DMS53 (cell line): ENCODE data around the gene BSN.
"Not testable (repeated sequence)": the region's sequence is repeated elsewhere in the genome, so short reads cannot be mapped to it uniquely, and the experiment has no call there.

Experiments used
- DNase-seq: peaks from one replicate; lab custom pipeline; 2025; lab: John Stamatoyannopoulos, UW

BSN gene

GRCh38 chr3:49695350-49696015 lies 141.2 kb downstream of the BSN start:
- DNase-seq = not testable (repeated sequence)

- DNase-seq = no peak
Measured at GRCh38 chr3:49699281-49699979, 145.2 kb downstream of the BSN start.

GRCh38 chr3:49700014-49700413 lies 145.7 kb downstream of the BSN start:
- DNase-seq = no peak

DNA sequence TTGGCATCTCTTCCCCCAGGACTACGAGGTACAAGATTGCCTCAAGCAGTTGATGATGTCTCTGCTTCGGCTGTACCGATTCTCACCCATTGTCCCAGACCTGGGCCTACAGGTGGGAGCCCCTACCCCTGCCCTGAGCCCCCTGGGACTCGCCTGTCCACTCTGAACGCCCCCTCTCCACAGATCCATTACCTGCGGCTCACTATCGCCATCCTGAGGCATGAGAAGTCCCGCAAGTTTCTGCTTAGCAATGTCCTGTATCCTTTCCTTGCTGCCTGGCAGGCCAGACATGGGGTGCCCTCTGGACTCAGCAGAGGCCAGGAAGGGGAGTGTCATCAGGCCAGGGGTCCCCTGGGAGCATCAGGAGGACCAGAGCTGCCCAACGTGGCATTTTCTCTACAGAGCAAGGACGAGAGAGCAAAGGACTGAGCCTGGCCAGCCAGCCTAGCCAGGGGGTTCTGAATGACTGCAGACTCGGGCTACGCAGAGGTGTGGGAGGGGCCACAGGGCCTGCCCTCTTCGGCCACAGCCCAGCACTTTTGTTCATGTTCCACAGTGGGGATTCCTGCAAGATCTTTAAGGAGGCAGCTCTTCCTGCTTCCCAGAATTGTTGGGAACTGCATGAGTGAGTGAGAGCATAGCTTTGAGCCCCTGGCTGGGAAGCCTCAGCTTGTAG lies 146.3 kb downstream of the BSN start:
- no peak for DNase-seq

DNA sequence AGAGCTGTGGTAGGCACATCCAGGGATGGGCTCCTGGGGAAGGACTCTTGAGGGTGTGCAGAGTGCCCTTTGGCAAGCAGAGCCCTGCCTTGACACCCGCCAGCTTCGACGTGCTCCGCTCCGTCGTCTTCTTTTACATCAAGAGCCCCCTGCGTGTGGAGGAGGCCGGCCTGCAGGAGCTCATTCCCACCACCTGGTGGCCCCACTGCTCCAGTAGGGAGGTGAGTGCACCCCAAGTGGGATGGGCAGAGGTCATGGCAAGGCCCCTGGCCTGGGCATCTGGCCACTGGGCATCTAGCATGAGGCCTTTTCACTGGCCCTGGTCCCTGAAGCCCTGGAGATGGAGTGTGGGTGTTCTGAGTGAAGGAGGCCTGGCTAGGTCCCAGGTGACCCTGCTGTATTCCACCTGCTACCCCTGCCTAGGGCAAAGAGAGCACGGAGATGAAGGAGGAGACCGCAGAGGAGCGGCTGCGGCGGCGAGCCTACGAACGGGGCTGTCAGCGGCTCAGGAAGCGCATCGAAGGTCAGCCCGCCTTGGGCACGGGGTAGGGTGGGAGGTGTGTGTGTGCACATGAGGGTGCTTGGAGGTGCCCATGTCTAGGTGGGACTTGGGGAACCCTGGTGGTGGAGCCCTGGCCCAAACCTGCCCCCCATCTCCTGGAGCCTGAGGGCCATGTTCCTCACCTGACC lies 147.3 kb downstream of the BSN start:
- peak; percentile 8 for DNase-seq

GRCh38 chr3:49702672-49703071 lies 148.4 kb downstream of the BSN start:
- no peak for DNase-seq

- peak; percentile 63 for DNase-seq
Measured at GRCh38 chr3:49703443-49703927, 149.2 kb downstream of the BSN start.

DNA sequence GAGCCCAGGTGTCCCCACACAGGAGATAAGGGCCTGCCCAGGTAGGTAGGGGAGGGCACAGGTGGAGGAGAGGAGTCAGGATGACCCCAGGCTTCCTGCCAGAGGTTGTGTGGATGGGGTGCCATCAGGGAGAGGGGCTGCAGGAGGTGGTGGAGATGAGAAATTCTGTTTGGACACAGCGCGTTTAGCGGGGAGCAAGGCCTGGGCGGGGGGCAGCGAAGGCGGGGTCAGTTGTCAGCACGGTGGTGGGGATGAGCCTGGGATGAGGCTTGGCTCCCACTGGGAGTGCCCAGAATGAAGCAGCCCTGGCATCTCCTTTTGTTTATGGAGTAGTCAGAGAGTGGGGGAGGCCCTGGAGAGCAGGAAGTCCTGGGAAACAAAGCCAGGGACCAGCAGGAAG lies 149.7 kb downstream of the BSN start:
- no peak for DNase-seq

DNA sequence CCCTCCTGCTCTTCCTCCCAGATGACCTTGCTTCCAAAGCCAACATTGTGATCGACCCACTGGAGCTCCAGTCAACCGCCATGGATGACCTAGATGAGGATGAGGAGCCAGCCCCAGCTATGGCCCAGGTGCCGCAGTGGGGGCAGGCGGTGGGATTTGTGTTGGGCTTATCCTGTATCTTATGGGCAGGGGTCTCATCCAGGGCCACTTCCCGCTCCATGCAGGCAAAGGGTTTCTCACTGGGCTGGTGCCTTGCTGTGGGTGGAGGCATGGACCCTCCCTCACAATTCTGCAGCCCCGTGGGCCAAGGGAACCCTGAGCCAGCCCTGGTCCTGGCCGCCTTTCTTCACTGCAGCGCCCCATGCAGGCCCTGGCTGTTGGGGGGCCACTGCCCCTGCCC lies 150.4 kb downstream of the BSN start:
- no peak for DNase-seq

DNA sequence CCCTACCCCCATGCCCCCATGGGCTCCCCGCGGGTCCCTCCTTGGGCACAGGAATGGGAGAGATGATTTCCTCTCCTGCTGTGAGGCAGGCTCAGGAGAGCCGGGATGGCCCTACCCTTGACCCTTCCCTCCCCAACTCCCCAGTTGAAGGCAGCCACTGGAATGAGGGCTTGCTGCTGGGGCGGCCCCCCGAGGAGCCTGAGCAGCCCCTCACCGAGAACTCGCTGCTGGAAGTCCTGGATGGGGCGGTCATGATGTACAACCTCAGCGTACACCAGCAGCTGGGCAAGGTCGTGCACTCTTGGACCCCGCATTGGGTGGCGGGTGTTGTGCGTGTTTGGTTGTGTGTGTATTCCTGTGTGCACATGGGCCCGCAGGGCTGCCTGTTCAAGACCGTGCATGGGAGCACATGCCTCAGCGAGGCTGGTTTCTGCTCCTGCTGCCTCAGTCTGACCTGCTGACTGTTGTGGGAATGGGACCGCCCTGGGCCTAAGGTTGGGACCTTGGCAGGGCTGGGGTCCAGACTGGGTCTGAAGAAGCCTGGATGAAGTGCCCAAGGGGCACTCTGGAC lies 151.2 kb downstream of the BSN start:
- DNase-seq = no peak

DNA sequence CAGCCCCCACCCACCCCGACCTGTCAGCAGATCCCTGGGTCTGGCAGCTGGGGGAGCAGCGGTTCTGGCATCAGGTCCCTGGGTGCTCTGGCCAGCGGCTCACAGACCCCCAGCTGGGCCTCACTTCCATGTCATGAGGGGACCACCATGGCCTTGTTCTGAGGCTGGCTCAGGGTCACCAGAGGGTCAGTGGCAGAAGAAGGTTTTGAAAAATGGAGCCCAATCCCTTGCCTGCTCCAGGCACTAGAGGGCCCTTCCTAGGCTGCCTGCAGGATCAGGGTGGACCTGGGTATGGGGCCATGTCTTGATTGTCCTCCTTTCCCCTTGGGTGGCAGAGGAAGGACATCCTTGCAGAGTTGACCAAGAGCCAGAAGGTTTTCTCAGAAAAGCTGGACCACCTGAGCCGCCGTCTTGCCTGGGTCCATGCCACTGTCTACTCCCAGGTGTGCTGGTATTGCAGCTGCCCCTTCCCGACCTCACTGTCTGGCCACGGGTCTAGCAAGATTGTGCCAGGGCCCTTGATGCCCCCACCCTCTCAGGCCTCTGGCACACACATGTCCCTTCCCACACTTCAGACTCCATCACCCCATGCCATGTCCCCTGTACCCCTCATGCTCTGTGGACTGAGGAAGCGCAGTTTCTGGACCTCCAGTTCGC lies 152.3 kb downstream of the BSN start:
- no peak for DNase-seq

- no peak for DNase-seq
Measured at GRCh38 chr3:49707113-49707480, 152.8 kb downstream of the BSN start.

GRCh38 chr3:49709852-49710251 lies 155.6 kb downstream of the BSN start:
- no peak for DNase-seq

GRCh38 chr3:49711489-49711888 lies 157.2 kb downstream of the BSN start:
- no peak for DNase-seq

GRCh38 chr3:49712166-49712565 lies 157.9 kb downstream of the BSN start:
- no peak for DNase-seq

GRCh38 chr3:49712631-49713317 lies 158.5 kb downstream of the BSN start:
- no peak for DNase-seq

- no peak for DNase-seq
Measured at GRCh38 chr3:49713336-49714105, 159.2 kb downstream of the BSN start.

- DNase-seq = no peak
Measured at GRCh38 chr3:49714728-49715550, 160.7 kb downstream of the BSN start.

DNA sequence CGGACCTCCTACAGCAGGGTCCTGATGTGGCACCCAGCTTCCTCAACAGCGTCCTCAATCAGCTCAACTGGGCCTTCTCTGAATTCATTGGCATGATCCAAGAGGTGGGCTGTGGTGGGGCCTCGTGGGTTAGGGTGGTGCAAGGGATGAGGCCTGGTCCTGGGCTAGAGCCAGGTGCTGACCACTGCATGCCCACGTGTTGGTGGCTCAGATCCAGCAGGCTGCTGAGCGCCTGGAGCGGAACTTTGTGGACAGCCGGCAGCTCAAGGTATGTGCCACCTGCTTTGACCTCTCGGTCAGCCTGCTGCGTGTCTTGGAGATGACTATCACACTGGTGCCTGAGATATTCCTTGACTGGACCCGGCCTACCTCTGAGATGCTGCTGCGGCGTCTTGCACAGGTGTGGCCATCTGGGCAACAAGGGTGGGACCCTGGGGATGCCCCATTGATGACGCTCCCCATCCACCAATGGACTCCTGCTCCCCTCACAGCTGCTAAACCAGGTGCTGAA lies 161.4 kb downstream of the BSN start:
- DNase-seq = no peak
